Kidney (tissue), 14 donors: Measurements from ENCODE around the gene GNB1L. TPM values are rescaled to one million over a fixed set of nuclear protein-coding genes. Genes with fewer than 3 reads are reported as not detected.

ENCODE experiments used
- DNase-seq, 5 donors: peaks; one replicate each; pipeline ENCODE4 v3.0.0-alpha.2; 2013 to 2020
- FAIRE-seq: peaks from 2 replicates; lab custom pipeline; 2012; peaks lifted over from hg19 to GRCh38; lab: Jason Lieb, UNC
- H3K27ac ChIP-seq, 2 donors: one replicate each; pipeline ENCODE4 v1.7.0; 2013; ENCODE audit warnings: low read depth in 2 of 2, low read length in 2 of 2, inconsistent platforms in 1 of 2
- H3K27me3 ChIP-seq: one replicate; pipeline ENCODE4 v1.7.1; 2013; ENCODE audit warnings: low read length, inconsistent platforms; ENCODE audit not compliant: control insufficient read depth, insufficient read depth
- H3K36me3 ChIP-seq, 3 donors: one replicate each; pipeline versions ENCODE4 v1.7.0 to v1.7.1; 2013; ENCODE audit warnings: low read length in 3 of 3, control low read depth in 1 of 3, inconsistent platforms in 1 of 3; ENCODE audit not compliant: insufficient read depth in 3 of 3, control insufficient read depth in 2 of 3
- H3K4me1 ChIP-seq, 3 donors: one replicate each; pipeline versions ENCODE4 v1.7.0 to v1.7.1; 2013; ENCODE audit warnings: low read length in 3 of 3, inconsistent platforms in 1 of 3, low read depth in 1 of 3; ENCODE audit not compliant: control insufficient read depth in 2 of 3, insufficient read depth in 2 of 3
- H3K4me3 ChIP-seq, 3 donors: one replicate each; pipeline versions ENCODE4 v1.7.0 to v1.8.1; 2013; ENCODE audit warnings: low read length in 3 of 3, control low read depth in 1 of 3, inconsistent platforms in 1 of 3
- H3K9ac ChIP-seq, 3 donors: one replicate each; pipeline versions ENCODE4 v1.7.0 to v1.7.1; 2013; ENCODE audit warnings: low read length in 3 of 3, control low read depth in 1 of 3, inconsistent platforms in 1 of 3
- H3K9me3 ChIP-seq, 3 donors: one replicate each; pipeline versions ENCODE4 v1.7.0 to v1.7.1; 2013; ENCODE audit warnings: low read length in 3 of 3, control low read depth in 1 of 3, inconsistent platforms in 1 of 3; ENCODE audit not compliant: control insufficient read depth in 2 of 3, insufficient read depth in 1 of 3
- CTCF ChIP-seq: IDR thresholded peaks from 3 replicates; pipeline ENCODE4 v1.5.1; 2012; ENCODE audit warnings: mild to moderate bottlenecking, moderate library complexity, borderline replicate concordance; ENCODE audit not compliant: insufficient read depth; ENCODE audit errors: extremely low read depth
- intact Hi-C: fragments of 100-400 bp; cut with DNase I; formaldehyde crosslinking; loops from one replicate; pipeline ENCODE4 v1.11.1; 2022
- polyA plus RNA-seq: library from polyadenylated mRNA; stranded (reverse); fragments of 350-450 nt; fragmentation: Illumina TruSeq; extraction: RNeasy Lipid Tissue Mini Kit (QIAGEN cat#74804); gene quantifications from one replicate; pipeline ENCODE4 v1.2.3, GENCODE V29; 2014; ENCODE audit warnings: low read depth, low replicate concordance; ENCODE audit not compliant: insufficient read depth
- total RNA-seq: library from RNA; stranded (reverse); fragmentation: NEBNext Ultra II Directional; extraction: Animal tissue kit (Norgen Biotek cat#: 25700); gene quantifications from one replicate; pipeline ENCODE4 v1.2.1, GENCODE V29; 2021
- donor health status: control.
- donor health status: control.
- donor health status: control.
- donor health status: control.
- donor health status: control.
- donor health status: DM: yes; HTN: yes; CAD: no.
- donor health status: Normal renal cell carcinoma (clear cell type).

Gene GNB1L
- total and polyA plus RNA-seq, 2 donors from 2014 or later, result 4.0 to 4.4 TPM

- H3K27me3 ChIP-seq, result no peaks in the 10 kb centered on the region
- TF ChIP-seq CTCF, result no peak
- no peaks in the 10 kb centered on the region for H3K36me3 ChIP-seq
- no peak overlapping the region for H3K27ac ChIP-seq
- DNase-seq (no peak), FAIRE-seq (no peak)
- H3K4me3 ChIP-seq, result no peak overlapping the region
- H3K9ac ChIP-seq, result no peak overlapping the region
- H3K9me3 ChIP-seq, result no peaks in the 10 kb centered on the region
- no peaks in the 10 kb centered on the region for H3K4me1 ChIP-seq
- intact Hi-C loops, result no loop called here
Measured at GRCh38 chr22:19743081-19743480, 111.6 kb downstream of the GNB1L start.

- H3K4me3 ChIP-seq, result no peak overlapping the region
- FAIRE-seq (no peak), DNase-seq (no peak)
- H3K36me3 ChIP-seq, result no peaks in the 10 kb centered on the region
- no peaks in the 10 kb centered on the region for H3K9me3 ChIP-seq
- no peaks in the 10 kb centered on the region for H3K27me3 ChIP-seq
- no peaks in the 10 kb centered on the region for H3K4me1 ChIP-seq
- TF ChIP-seq CTCF, result no peak
- no peak overlapping the region for H3K9ac ChIP-seq
- intact Hi-C loops, result no loop called here
- no peak overlapping the region for H3K27ac ChIP-seq
Measured at GRCh38 chr22:19742160-19743066, 112.3 kb downstream of the GNB1L start.

GRCh38 chr22:19741053-19741452, 113.6 kb downstream of the GNB1L start:
- Histone ChIP-seq H3K36me3 (no peaks in the 10 kb centered on the region), H3K27me3 (no peaks in the 10 kb centered on the region), H3K9me3 (no peaks in the 10 kb centered on the region), H3K4me3 (no peak overlapping the region), H3K9ac (no peak overlapping the region), H3K27ac (no peak overlapping the region), H3K4me1 (no peaks in the 10 kb centered on the region)
- no peak for TF ChIP-seq CTCF
- intact Hi-C loops, result no loop called here
- no peak for DNase-seq
- no peak for FAIRE-seq

GRCh38 chr22:19740586-19740985, 114.1 kb downstream of the GNB1L start:
- TF ChIP-seq CTCF, result no peak
- no peak for FAIRE-seq
- intact Hi-C loops, result no loop called here
- no peaks in the 10 kb centered on the region for H3K9me3 ChIP-seq
- no peak for DNase-seq
- no peak overlapping the region for H3K27ac ChIP-seq
- no peak overlapping the region for H3K9ac ChIP-seq
- H3K36me3 ChIP-seq, result no peaks in the 10 kb centered on the region
- no peak overlapping the region for H3K4me3 ChIP-seq
- H3K4me1 ChIP-seq, result no peaks in the 10 kb centered on the region
- H3K27me3 ChIP-seq, result no peaks in the 10 kb centered on the region
